Aorta (tissue), 4 donors: ENCODE measurements around the gene CUBN. TPM values are rescaled to one million over a fixed set of nuclear protein-coding genes. Genes with fewer than 3 reads are reported as not detected.

Experiments
- polyA plus RNA-seq, 2 donors: library from polyadenylated mRNA; stranded (reverse); fragments of 200-250 nt; gene quantifications; one replicate each; pipeline ENCODE4 v1.2.3, GENCODE V29; 2013
- total RNA-seq, 2 donors: library from RNA; stranded (reverse); fragmentation: NEBNext Ultra II Directional; extraction: Animal tissue kit (Norgen Biotek cat#: 25700); gene quantifications; one replicate each; pipeline ENCODE4 v1.2.1, GENCODE V29; 2021
- donor health status: healthy with polysubstance abuse.
- donor health status: Bipolar disorder and iron deficiency.
- donor health status: DM: no; HTN: no; CAD: no.
- donor health status: DM: yes; HTN: yes; CAD: no.

The CUBN gene
- total and polyA plus RNA-seq, 4 donors = 0.13 to 5.2 (median 2.6) TPM

Other genes starting within 250 kb of the CUBN start
- gene TRDMT1, start 71.9 kb upstream of the CUBN start, total RNA-seq = 10 to 100 TPM; 13.4 to 15.2 TPM
- gene TRDMT1, start 71.9 kb upstream of the CUBN start, polyA plus RNA-seq = 1 to 10 TPM; 4.8 to 5.2 TPM
- 1,000 to 10,000 TPM; 3,936 to 5,947 TPM for gene VIM, start 98.4 kb upstream of the CUBN start, total RNA-seq
- 1,000 to 10,000 TPM; 2,428 to 5,138 TPM for gene VIM, start 98.4 kb upstream of the CUBN start, polyA plus RNA-seq